ENCODE results near the gene MMP1.

MMP1 gene

GRCh38 chr11:102802341-102802740 lies 4.4 kb upstream of the MMP1 start:
- DNase-seq, result no peak

DNA sequence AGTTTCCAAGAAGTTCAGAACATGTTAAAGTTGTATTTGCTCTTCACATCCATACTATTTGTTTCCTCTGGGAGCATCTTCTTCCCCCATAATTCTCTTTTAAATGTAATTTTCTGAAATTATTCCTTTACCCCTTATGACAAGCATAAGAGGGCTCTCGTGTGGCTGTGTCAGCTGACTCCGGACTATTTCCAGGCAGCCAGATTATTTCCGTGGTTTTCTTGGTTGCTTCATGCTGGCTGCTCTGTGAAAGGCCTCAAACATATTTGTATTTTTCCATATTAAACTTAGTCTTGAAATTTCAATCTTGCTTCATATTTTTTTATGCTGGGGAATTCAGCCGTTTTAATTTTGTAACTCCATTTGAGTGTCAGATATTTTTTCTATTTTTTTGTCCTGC lies 2.8 kb upstream of the MMP1 start:
- no peak for DNase-seq

DNA sequence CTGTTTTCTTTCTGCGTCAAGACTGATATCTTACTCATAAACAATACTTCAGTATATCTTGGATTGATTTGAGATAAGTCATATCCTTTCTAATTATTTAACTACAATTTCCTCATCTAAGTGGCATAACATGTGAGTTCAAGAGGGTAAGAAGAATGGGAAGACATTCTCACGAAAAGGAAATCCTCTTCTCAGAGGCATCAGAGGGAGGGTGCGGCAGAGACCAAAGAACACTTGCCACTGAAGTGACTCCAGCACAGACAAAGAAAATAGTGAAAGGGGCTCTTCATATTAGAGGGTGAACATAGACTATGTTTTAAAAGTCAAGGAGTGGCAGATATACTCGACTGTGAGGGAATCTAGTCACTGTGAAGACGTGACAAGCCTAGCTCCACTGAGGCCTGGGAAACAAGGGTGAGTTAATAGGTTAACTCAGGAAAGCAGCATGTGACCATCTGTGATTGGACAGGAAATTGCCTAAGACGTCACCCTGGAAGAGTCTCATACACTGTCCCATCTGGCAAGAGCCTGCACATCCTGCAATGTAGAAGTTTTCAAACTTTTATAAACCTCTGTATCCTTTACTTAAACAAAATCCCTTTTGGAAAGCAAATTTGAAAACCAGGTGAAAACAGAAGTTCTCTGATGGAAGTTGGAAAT lies 1.9 kb upstream of the MMP1 start:
- DNase-seq, result no peak

DNA sequence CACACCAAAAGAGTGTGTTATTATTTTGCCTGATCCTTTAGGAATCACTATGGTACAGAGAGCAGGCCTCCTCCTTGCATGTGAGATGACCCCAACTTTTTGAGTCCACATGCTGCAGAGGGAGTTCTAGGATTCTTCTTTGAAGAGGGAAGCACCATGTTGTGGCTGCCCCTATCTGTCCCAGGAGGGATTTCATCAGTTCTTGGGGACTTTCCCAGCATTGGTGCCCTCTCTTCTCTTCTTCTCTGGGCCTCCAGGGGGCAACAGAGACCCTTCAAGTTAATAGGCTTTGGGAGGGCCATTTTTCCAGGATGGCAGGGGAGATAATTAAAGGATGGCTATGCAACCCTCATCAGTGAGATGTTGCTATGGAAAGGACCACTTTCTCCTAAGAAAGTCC lies 3.6 kb downstream of the MMP1 start:
- no peak for DNase-seq

DNA sequence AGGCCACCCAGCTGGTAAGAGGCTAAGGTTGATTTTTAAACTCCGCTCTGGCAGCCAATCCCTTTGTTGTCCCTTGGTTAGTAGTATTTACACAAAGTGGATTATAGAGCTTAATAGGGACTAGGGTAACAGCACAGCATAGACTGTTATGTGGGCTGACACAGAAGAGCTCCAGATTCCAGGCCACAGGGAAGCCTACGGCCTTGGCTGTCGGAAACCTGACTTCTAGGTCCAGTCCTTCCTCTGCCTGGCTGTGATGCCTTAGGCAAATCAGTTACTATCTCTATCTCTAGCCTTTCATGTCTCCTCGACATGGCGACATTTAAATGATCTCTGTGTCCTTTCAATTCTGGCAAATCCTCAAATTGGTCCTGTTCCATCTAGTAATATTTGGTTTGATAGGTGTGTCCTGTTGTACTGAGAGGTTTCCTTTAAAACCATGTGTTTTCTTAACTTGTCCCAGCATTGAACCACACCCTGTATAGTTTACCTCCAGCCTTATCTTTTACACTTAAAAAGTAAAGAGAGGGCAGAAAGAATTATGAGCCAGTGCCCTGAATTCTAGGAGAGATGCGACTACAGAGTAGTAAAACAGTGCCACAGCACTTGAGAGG lies 4.2 kb downstream of the MMP1 start:
- DNase-seq, result no peak

- DNase-seq, result no peak
Observed at GRCh38 chr11:102792604-102793003, 5.4 kb downstream of the MMP1 start.

- no peak for DNase-seq
Observed at GRCh38 chr11:102791271-102792036, 6.5 kb downstream of the MMP1 start.

GRCh38 chr11:102788334-102788995 lies 9.5 kb downstream of the MMP1 start:
- DNase-seq, result no peak

DNA sequence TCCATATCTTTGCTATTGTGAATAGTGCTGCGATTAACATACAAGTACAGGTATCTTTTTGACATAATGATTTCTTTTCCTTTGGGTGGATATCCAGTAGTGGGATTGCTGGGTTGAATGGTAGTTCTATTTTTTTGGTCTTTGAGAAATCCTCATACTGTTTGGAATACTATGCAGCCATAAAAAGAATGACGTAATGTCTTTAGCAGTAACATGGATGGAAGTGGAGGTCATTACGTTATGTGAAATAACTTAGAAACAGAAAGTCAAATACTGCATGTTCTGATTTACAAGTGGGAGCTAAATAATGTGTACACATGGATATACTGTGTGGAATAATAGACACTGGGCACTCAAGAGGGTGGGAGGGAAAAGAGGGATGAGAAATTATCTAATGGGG lies 13.6 kb downstream of the MMP1 start:
- DNase-seq, result no peak

- peak; percentile 46 for DNase-seq
Observed at GRCh38 chr11:102783720-102784119, 14.2 kb downstream of the MMP1 start.

- DNase-seq, result no peak
Observed at GRCh38 chr11:102783016-102783415, 14.9 kb downstream of the MMP1 start.

DNA sequence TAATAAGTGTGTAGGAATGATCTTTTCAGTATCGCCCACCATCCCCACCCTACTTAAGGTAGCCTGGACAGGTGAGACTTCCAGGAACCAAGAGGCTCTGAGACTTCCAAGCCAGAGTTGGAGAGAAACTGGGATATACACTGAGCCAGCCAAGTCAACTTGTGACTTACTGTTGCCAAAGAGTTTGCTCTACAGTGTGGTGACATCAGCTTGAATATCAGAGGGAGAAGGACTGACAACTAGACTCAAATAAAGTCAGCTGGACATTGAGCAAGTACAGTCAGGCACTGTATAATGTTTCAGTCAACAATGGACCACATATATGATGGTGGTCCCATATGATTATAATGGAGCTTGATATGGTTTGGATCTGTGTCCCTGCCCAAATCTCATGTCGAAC lies 16.3 kb downstream of the MMP1 start:
- DNase-seq, result no peak

DNA sequence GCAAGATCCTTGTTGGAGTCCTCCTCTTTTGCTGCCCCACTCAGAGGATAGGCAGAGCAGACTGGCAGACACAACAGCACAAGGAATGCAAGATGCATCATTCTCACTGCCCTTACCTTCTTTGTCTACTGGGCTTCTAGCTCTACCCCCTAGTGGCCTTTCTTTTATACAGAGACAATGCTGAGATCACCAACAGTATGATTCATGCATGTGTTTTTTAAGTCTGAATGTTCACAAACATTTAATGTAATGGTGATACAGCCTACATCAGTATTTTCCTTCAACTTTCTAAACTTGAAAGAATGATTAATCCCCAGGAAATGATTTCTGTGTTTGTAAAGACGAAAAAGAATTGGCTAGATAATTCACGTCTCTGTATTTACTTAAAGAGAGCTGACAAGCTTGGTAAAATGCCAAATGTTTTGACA lies 17.5 kb downstream of the MMP1 start, which contains the start of gene MMP10:
Gene MMP10, minus strand, starts transcription at position 138 of the 428 bp plus-strand sequence. Its CDS starts 37 bp downstream, at position 101.
- no peak for DNase-seq

DNA sequence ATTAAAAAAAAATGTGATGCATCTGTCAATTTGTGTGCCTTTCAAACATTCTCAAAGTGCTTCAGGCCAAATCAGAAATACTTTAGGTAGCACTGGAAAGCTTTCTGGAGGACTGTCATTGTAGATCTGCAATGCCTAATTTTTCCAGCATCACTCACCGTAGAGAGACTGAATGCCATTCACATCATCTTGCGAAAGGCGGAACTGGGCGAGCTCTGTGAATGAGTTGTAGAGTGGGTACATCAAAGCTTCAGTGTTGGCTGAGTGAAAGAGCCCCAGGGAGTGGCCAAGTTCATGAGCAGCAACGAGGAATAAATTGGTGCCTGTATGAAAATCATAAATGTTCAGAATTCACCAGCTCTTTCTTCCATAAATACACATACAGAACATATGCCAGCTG lies 21.5 kb downstream of the MMP1 start:
- DNase-seq, result no peak

GRCh38 chr11:102773386-102773785 lies 24.6 kb downstream of the MMP1 start:
- no peak for DNase-seq

- no peak for DNase-seq
Observed at GRCh38 chr11:102771351-102771750, 26.6 kb downstream of the MMP1 start.

DNA sequence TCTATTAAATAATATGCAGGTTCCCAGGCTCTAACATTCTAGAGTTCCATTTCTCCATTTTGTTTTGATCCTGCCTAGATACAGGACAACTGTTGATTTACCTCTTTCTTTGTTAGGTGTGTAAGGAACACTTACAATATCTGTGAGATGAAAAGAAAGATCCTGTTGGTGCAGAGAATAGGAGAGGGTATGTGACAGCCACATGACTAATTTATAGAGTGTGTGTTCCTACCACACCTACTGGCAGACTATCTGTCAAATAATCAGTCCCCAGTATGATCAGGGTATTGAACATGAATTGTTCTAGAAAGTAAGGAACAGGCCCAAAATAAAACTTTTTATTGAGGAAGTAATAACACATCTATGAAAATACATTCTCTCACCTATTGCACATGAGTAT lies 27.8 kb downstream of the MMP1 start:
- no peak for DNase-seq

- DNase-seq, result no peak
Observed at GRCh38 chr11:102767800-102768199, 30.2 kb downstream of the MMP1 start.

DNA sequence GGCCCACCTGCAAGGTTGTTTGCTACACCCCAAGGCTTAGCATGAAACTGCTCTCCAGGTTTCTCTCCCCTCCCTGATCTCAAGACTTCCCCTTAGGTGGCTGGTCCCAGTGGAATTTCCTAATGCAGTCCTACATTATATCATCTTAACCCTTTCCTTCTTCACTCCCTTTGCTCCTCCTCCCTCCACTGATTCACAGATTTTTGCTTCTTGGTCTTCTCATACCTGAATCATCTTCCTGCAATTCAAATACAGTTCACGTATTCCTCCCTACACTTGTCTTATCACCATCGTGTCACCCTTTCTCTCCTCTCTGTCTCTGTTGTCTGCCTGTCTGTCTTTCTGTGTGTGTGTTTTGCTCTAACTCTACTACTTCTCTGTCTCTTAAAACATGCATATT lies 34.5 kb downstream of the MMP1 start:
- no peak for DNase-seq

DNA sequence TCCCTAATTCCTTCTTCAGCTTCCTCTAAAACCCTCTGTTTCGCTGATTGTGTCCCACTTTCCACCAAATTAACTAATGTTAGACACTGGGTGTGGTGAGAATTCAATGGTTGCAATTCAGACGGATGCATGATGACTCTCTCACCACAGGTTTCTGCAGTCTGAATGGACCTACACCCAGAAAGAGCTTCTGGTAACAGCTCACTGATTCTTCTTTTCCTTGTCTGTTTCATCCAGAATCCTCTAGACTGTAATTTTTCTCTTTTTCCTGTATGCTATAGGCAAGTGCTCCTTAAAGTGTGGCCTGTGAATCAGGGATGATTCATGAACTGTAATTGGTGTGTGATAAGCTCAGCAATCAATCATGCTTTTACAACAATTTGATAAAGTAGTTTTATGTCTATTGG lies 35.6 kb downstream of the MMP1 start:
- no peak for DNase-seq

DNA sequence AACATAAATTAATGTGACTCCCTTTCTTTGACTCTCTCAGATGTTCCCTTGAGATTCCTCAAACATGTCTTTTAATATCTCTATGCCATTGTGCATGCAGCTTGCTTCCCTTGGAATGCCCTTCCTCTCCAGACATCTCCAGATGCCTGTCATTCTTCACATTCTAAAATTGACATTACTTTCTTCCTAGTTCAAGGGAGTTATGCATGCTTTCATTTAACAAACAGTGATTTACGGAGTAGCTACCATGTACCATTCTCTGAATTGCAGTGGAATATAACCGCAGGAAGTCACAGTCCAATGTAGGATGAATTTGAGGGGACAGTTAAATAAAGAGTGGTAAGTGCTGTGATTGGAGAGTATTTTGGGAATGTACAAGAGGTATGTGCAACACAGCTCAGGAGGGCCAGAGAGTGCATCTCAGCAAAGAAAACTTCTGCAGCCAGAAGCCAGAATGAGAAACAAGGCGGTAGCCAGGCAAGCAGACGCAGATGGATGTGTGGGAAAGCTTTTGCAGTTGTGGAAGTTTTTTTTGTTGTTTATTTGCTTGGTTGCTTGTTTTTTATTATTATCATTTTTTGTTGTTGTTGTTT lies 36.2 kb downstream of the MMP1 start:
- DNase-seq, result no peak

DNA sequence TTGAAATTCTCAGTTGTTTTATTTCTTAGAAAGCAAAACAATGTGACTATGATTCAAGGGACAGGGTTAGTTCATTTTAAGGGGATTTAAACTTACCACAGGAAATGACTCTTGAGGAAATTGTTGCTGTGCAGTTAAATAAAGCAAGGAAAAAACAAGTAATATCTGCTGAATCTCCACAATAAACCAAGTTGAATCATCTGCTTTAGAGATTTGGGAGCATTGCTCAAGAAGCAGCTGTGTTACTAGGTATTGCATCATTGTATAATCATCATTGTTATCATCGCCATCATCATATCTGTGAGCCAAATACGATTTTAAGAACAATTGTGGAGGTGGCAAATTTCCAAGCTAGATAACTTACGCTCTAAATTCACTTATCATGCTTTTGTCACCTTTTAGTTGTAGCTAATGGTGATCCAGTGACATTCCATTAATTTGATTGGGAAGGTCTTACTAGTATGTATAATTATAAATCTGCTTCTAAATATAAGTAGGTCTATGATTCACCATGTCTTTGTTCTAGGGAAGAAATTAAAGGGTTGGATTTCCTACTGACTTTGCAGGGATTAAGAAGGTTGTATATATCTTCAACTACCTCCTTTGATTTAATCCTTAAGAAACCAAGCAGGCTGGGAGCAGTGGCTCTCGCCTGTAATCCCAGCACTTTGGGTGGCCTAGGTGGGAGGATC lies 37.5 kb downstream of the MMP1 start:
- DNase-seq, result no peak

All from NCI-H1105 (cell line).